HG02623 (cell line): ENCODE data around the gene EEF1AKMT3.

Experiments
- ATAC-seq: cut with Tn5 transposase; IDR thresholded peaks from one replicate; pipeline ENCODE4 v1.9.1; 2021; ENCODE audit warnings: moderate library complexity; ENCODE audit not compliant: unreplicated experiment

EEF1AKMT3 gene

DNA sequence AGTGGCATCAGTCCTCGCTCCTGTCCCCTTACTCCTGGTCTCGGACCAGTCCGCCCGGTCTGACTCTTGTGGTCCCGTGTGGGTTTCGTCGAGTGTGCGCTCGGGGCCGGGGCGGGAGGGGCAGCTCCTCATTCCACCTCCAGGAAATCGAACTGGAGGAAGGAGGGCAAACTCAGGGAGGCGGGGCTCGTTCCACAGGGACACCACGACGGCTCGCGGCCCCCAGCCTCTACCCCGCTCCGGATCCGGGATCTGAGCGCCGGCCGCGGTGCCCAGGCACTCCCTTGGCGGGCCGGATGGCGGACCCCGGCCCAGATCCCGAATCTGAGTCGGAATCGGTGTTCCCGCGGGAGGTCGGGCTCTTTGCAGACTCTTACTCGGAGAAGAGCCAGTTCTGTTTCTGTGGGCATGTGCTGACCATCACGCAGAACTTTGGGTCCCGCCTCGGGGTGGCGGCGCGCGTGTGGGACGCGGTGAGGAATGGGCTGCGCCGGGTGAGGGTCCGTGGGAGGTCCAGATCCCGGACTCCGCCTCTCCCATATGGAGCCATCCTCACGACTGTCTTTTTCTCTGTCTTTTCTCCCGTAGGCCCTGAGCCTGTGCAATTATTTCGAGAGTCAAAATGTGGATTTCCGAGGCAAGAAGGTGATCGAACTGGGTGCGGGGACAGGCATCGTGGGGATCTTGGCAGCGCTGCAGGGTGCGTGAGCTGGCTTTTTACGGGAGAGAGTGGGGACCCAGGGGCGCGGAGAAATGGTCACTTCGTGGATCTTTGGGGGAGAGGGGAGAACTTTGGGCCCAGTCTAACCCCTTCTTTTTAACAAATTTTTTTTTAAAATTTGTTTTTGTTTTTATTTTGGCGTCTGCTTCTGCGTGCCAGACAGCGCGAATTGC, at the start of gene EEF1AKMT3:
Gene EEF1AKMT3 (plus strand): TSS at position 186 of the 894 bp plus-strand sequence. CDS start 111 bp downstream, at position 297.
- peak; percentile 26 for ATAC-seq

GRCh38 chr12:57722716-57723629, 49.4 kb upstream of the EEF1AKMT3 start:
- no peak for ATAC-seq

DNA sequence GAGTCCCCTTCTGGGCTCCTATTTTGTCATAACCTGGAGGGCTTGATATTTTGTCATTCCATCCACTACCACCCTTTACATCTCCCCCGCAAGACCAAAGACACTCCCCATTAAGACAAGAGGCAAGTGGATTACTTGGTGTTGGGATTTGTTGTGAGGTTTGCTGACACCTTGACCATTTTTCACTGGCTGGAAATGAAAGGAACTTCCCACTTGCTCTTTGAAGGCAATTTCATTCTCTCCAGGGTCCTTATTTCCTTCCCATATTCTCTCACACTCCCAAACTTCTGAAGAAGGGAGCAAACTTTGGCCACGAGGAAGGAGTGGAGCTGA, 48.8 kb upstream of the EEF1AKMT3 start:
- ATAC-seq, result no peak

DNA sequence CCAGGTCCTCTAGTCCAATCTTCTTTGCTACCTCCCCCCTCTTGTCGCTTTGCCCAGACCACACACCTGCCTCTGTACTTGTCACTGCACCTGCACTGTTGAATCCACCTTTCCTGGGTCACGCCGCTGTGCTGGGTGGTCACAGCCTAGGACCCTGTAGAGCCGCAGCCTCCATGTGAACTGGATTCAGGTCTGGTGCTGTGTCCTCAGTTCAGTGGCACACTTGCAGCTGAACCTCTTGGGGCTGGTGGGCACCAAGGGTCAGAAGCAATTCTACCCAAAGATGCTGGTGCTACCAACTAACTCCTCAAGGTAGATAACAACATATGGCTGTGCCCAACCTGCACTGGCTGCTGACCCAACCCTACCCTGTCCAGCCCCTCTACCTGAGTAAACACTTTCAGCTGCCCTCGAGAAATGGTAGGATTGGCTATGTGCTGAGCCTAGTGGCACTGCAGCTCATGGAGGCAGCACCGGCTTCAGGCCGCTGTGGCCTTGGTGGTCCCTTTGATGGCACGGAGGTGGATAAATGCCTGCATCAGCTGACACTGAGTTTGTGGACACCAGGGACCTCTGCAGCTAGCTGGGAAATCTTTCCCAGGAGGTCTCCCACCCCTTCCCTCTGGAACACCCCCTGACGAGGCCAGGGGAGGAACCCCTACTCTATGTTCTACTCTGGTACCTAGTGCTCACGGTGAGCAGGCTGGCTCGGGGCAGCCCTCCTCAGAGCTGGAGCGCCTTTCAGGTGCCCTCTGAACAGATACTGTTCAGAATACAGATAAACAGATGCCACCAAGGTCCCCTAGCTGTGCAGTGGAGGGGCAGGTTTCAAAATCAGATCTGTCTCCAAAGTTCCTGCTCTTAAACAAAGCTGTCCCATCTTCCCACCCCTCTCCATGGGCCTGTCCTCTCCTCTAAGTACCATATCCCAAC, 48.1 kb upstream of the EEF1AKMT3 start:
- no peak for ATAC-seq

DNA sequence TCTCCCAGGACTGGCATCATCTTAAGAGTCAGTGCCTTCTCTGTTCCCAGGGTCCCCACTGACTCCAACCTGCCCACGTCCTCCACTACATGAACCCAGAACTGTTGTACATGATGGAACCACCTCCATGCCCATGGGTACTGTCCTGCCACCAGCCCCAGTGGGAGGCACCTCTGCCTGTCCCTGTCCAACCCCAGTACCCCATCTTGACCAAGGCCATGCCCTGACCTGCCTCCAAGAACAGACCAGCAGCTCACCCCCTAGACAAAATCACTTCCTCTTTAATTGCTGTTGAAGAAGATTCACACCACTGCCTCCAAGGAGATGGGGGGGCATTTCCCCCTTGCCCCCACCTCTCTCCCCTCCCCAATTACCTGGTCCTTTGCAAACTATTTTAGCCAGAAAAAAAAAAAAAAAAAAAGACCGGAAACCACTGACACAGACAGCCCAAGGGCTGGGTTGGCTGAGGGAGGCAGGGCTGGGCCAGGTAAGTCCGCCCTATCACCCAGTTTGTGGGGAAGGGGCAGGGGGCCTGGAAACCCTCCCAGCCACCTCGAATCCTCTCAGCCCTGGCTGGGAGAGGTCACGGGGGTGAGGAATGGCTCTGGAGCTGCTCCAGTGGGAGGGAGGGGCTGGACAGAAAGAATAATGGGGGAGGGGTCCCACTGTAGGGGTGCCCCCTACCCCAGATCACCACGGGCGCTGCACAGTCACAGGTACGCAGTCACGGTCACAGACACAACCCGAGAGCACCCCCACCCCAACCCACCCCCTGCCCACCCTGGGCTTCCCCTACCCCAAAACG, 47.3 kb upstream of the EEF1AKMT3 start:
- no peak for ATAC-seq

- ATAC-seq, result no peak
Observed at GRCh38 chr12:57725851-57726150, 46.6 kb upstream of the EEF1AKMT3 start.

- ATAC-seq, result no peak
Observed at GRCh38 chr12:57726151-57726883, 46.1 kb upstream of the EEF1AKMT3 start.

GRCh38 chr12:57726884-57727757, 45.3 kb upstream of the EEF1AKMT3 start:
- ATAC-seq, result no peak

DNA sequence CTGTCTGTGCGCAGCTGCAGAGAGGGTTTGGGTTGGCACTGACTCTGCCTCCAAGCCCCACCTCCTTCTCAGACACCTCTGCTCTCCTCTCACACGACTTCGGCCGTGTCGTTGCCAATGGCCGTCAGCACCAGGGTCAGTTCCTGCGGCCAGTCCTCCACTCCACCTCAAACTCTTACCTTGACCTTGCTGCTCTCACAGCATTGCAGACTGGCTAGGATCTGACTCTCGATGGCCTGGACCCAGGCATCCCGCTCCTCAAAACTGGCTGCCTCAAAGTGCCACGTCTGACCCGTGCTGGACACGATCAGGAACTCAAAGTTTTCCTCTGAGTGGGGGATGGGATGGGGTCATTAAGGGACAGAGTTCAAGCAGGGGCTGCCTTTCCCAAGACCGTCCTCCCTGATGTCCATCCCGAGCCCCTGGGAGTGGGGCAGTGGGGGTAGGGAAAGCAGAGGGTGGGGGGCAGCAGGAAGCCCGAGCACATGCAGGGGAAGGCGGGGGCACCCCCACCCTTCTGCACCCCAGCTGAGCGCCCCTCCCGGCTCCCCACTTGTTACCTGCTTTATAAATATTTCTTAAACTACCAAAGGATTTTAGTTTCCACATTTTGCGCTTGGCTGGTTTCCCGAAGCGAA, 44.5 kb upstream of the EEF1AKMT3 start:
- no peak for ATAC-seq

- ATAC-seq, result no peak
Observed at GRCh38 chr12:57729321-57729844, 43.0 kb upstream of the EEF1AKMT3 start.

DNA sequence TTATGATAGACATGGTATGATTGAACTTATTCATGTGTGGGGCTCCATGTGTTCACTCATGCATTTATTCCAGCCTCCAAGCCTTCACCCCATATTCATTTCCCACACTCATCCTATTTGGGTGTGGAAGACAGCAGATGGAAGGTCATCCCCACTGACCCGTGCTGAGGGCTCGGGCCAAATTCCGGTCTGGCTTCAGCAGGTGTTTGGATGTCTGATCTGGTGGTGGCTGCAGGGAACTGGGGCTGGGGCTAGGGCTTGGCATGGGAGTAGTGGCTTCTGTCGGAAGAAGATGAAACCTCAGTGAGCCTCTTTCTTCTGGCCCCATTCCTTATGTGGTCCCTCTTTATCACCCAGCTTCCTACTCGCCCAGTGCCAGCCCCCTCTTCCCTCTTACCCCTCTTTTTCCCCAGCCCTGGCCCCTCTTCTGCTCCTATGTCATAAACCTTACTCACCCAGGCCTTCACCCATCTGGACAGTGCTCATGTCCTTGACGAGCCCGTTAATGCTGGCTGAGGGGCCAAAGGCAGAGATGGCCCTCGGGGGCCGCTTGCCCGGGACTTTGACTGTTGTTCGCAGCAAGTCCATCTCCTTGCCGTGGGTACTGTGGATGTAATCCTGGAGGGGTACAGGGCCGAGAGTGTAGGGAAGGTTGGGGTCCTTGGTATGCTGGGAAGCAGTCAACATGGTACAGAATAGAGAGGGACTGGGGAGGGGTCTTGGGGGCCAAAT, 41.9 kb upstream of the EEF1AKMT3 start:
- ATAC-seq, result no peak

DNA sequence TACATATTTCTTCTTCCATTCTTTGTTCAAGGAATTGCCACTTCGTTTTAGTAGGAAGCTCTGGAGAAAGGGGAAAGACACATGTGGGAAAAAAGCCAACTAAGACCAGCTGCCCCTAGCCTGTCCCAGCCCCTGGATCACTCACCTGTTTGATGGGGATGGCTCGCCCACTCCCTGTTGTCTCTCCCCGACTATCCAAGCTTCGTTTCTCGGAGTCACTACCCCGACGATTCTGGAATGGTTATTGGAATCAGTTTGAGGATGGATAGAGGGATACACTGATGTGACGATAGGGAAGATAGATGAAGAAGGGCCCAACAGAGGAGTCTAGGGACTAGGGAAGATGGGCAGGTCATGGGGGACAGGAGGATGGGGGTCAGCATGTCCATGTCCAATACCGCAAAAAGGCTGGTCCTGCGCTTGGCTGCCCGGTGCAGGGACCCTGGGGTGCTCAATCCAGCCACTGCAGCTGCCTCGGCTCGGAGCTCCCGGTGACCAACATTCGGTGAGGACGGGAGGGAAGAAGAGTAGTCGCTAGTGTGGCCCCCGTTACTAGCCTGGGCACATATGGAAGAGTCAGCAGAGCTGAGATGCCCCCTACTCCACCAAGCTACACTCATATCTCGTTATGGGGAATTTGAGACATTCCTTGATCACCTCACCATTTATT, 40.9 kb upstream of the EEF1AKMT3 start:
- no peak for ATAC-seq

- ATAC-seq, result no peak
Observed at GRCh38 chr12:57732270-57732669, 40.1 kb upstream of the EEF1AKMT3 start.

DNA sequence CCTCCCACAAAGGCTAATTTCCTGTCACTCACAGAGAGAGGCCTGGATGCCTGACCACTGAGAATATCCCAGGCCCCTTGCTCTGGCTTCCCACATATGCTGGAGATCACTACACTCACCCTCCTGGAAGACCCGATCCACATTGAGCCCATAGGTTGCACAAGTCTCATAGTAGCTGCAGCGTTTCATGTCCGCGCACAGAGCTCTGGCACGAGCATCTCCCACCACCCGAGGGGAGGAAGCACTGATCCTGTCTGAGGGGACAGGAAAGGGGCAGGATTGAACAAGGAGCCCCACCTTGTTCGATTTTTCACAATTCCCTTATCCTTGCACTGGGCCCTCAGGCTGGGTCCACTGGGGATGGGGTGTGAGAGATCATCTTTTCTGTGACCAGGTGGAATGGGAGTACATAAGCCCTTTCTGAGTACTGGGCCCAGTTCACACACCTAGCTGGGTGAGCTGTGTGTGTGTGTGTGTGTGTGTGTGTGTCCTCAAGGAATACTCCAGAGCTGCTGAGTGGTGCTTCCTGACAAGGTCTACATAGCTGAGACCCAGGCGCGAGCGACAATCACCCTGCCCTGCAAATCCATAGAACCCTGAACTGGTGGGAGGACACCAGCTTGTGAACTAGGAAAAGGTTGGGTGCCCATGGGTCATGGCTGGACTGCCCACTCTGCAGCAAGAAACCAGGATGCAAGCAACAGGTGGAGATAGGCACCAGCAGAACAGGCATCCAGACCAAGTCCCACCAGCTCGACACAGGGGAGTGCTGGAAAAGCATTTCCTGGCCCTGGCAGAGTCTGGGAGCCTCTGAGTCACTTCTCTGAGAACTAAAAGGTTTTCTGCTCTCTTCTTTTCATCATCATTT, 39.5 kb upstream of the EEF1AKMT3 start:
- ATAC-seq, result no peak

GRCh38 chr12:57733928-57734327, 38.5 kb upstream of the EEF1AKMT3 start:
- ATAC-seq, result no peak

DNA sequence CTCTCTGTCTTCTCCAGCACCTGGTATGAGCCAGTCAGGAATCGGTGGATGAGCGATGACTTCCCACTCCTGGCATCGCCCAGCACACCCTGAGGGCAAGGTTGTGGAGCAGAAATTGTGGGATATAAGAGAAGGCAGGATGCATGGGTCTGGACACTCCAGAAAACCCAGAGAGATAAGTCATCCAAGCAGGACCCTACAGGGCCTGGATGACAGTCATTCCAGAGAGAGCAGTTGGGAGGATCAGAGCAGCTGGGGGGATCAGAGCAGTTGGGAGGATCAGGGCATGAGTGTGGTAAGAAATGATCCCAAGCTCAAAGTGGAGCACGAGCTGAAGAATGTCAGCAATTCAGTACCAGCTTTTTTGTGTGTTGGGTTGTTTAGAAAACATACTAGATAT, 37.8 kb upstream of the EEF1AKMT3 start:
- ATAC-seq, result no peak
